Measurements from ENCODE around the gene UBE2G2.

UBE2G2 gene

GRCh38 chr21:44842087-44842486 lies 40.5 kb upstream of the UBE2G2 start:
- TF ChIP-seq CTCF (IDR thresholded peaks at IDR 0.05; ENCODE audit: extremely low read depth, insufficient read depth, missing control alignments): no peak
- in situ Hi-C loops (cut with MboI; ENCODE audit: low pct_unique_long_range_greater_than_20kb, low sequenced_read_pairs, unreplicated experiment): no loop called here
- no peak for DNase-seq (ENCODE audit: low spot score)

- no peak for TF ChIP-seq CTCF (IDR thresholded peaks at IDR 0.05; ENCODE audit: extremely low read depth, insufficient read depth, missing control alignments)
- DNase-seq (ENCODE audit: low spot score): no peak
- in situ Hi-C loops (cut with MboI; ENCODE audit: low pct_unique_long_range_greater_than_20kb, low sequenced_read_pairs, unreplicated experiment): no loop called here
These were observed 39.2 kb upstream of the UBE2G2 start for GRCh38 chr21:44840771-44841170.

GRCh38 chr21:44838951-44839350 lies 37.3 kb upstream of the UBE2G2 start:
- DNase-seq (ENCODE audit: low spot score): no peak
- in situ Hi-C loops (cut with MboI; ENCODE audit: low pct_unique_long_range_greater_than_20kb, low sequenced_read_pairs, unreplicated experiment): no loop called here
- TF ChIP-seq CTCF (IDR thresholded peaks at IDR 0.05; ENCODE audit: extremely low read depth, insufficient read depth, missing control alignments): no peak

GRCh38 chr21:44838039-44838895 lies 36.6 kb upstream of the UBE2G2 start:
- TF ChIP-seq CTCF (IDR thresholded peaks at IDR 0.05; ENCODE audit: extremely low read depth, insufficient read depth, missing control alignments): no peak
- in situ Hi-C loops (cut with MboI; ENCODE audit: low pct_unique_long_range_greater_than_20kb, low sequenced_read_pairs, unreplicated experiment): no loop called here
- no peak for DNase-seq (ENCODE audit: low spot score)

GRCh38 chr21:44837537-44837936 lies 35.9 kb upstream of the UBE2G2 start:
- TF ChIP-seq CTCF (IDR thresholded peaks at IDR 0.05; ENCODE audit: extremely low read depth, insufficient read depth, missing control alignments): no peak
- no peak for DNase-seq (ENCODE audit: low spot score)
- in situ Hi-C loops (cut with MboI; ENCODE audit: low pct_unique_long_range_greater_than_20kb, low sequenced_read_pairs, unreplicated experiment): no loop called here

- in situ Hi-C loops (cut with MboI; ENCODE audit: low pct_unique_long_range_greater_than_20kb, low sequenced_read_pairs, unreplicated experiment): no loop called here
- no peak for TF ChIP-seq CTCF (IDR thresholded peaks at IDR 0.05; ENCODE audit: extremely low read depth, insufficient read depth, missing control alignments)
- no peak for DNase-seq (ENCODE audit: low spot score)
These were observed 35.2 kb upstream of the UBE2G2 start for GRCh38 chr21:44836666-44837471.

All from GM13977 (cell line).